SU-DHL-6 (cell line): ENCODE results near the gene PLP2.

Experiments
- EZH2phosphoT487 ChIP-seq: fragments of 200-600 bp; sonication (generic), shearing (Covaris generic); conservative IDR thresholded peaks from 2 replicates; pipeline ENCODE4 v1.6.1; 2018; ENCODE audit warnings: mild to moderate bottlenecking, antibody characterized with exemption, low read length, moderate library complexity, mixed read lengths
- TF ChIP-seq, protein P1 (sequence below): fragments of 200-600 bp; sonication (generic); IDR thresholded peaks from one replicate; pipeline ENCODE4 v1.5.1; 2017; ENCODE audit warnings: antibody characterized with exemption, mild to moderate bottlenecking, low read length, moderate library complexity; ENCODE audit not compliant: insufficient read depth, poor library complexity, severe bottlenecking

DNA sequence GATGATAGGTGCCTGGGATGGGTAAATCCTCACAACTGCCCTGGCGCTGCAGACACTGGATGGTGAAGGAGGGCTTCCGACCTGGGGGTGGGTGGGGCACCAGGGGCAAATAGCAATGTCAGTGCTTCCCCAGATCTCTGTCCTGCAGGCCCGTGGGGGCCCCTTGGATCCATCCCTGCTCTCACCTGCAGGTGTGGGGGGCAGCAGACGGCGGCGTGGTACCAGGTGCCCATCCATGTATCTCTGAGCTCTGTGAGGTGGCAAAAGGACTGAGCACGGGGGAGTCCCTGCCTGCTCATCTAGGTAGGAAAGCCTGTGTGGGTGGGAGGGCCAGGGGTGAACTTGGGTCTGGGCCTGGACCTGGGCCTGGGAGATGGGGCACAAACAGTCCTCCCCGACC lies 34.8 kb downstream of the PLP2 start:
- TF ChIP-seq, protein P1, sequence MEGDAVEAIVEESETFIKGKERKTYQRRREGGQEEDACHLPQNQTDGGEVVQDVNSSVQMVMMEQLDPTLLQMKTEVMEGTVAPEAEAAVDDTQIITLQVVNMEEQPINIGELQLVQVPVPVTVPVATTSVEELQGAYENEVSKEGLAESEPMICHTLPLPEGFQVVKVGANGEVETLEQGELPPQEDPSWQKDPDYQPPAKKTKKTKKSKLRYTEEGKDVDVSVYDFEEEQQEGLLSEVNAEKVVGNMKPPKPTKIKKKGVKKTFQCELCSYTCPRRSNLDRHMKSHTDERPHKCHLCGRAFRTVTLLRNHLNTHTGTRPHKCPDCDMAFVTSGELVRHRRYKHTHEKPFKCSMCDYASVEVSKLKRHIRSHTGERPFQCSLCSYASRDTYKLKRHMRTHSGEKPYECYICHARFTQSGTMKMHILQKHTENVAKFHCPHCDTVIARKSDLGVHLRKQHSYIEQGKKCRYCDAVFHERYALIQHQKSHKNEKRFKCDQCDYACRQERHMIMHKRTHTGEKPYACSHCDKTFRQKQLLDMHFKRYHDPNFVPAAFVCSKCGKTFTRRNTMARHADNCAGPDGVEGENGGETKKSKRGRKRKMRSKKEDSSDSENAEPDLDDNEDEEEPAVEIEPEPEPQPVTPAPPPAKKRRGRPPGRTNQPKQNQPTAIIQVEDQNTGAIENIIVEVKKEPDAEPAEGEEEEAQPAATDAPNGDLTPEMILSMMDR: no peak
- no peak for TF ChIP-seq EZH2phosphoT487
